OCI-LY1 (cell line): ENCODE measurements around the gene NAP1L3.

ENCODE experiments used
- H2AFZ ChIP-seq: fragments of 200-600 bp; sonication (generic), shearing (Covaris generic); 2 replicates; pipeline ENCODE4 v1.6.0; 2014; ENCODE audit warnings: antibody characterized with exemption, mild to moderate bottlenecking, low read length
- H3F3A ChIP-seq: fragments of 200-600 bp; sonication (generic), shearing (Covaris generic); 2 replicates; pipeline ENCODE4 v1.6.0; 2014; ENCODE audit warnings: mild to moderate bottlenecking, antibody characterized with exemption, low read length, moderate library complexity; ENCODE audit not compliant: insufficient read depth
- H3K27ac ChIP-seq: fragments of 200-600 bp; sonication (generic); 2 replicates; pipeline ENCODE4 v1.5.1; 2014; ENCODE audit warnings: low read length, mixed run types, mild to moderate bottlenecking, low read depth; ENCODE audit not compliant: poor library complexity, severe bottlenecking
- H3K27me3 ChIP-seq: fragments of 200-600 bp; sonication (generic); 2 replicates; pipeline ENCODE4 v1.6.0; 2014; ENCODE audit warnings: antibody characterized with exemption, mild to moderate bottlenecking, low read length, moderate library complexity; ENCODE audit not compliant: insufficient read depth
- H3K36me3 ChIP-seq: fragments of 200-600 bp; sonication (generic); 2 replicates; pipeline ENCODE4 v1.6.1; 2014; ENCODE audit warnings: mild to moderate bottlenecking, antibody characterized with exemption, low read length, moderate library complexity, mixed read lengths; ENCODE audit not compliant: insufficient read depth
- H3K4me1 ChIP-seq: fragments of 200-600 bp; sonication (generic); 2 replicates; pipeline ENCODE4 v1.5.1; 2014; ENCODE audit warnings: mild to moderate bottlenecking, low read length, moderate library complexity; ENCODE audit not compliant: insufficient read depth, severe bottlenecking
- H3K4me2 ChIP-seq: fragments of 200-600 bp; sonication (generic), shearing (Covaris generic); 2 replicates; pipeline ENCODE4 v1.6.1; 2014; ENCODE audit warnings: low read length
- H3K4me3 ChIP-seq: fragments of 200-600 bp; sonication (generic); 2 replicates; pipeline ENCODE4 v1.5.1; 2014; ENCODE audit warnings: low read length, low read depth, mild to moderate bottlenecking, mixed read lengths; ENCODE audit not compliant: poor library complexity, severe bottlenecking
- H3K79me2 ChIP-seq: fragments of 200-600 bp; shearing (Covaris generic); 2 replicates; pipeline ENCODE4 v1.6.1; 2016; ENCODE audit warnings: mixed run types, low read length, mixed read lengths; ENCODE audit not compliant: insufficient read depth
- H3K9ac ChIP-seq: fragments of 200-600 bp; sonication (generic), shearing (Covaris generic); 2 replicates; pipeline ENCODE4 v1.6.1; 2014; ENCODE audit warnings: mild to moderate bottlenecking, low read length, mixed read lengths
- H3K9me2 ChIP-seq: fragments of 200-600 bp; sonication (generic), shearing (Covaris generic); 2 replicates; pipeline ENCODE4 v1.6.1; 2014; ENCODE audit warnings: low read depth, mild to moderate bottlenecking, low read length, mixed read lengths
- H3K9me3 ChIP-seq: fragments of 200-600 bp; shearing (Covaris generic); 2 replicates; pipeline ENCODE4 v1.6.1; 2014; ENCODE audit warnings: low read length, mixed read lengths
- H4K20me1 ChIP-seq: fragments of 200-600 bp; sonication (generic), shearing (Covaris generic); 2 replicates; pipeline ENCODE4 v1.6.0; 2016; ENCODE audit warnings: mild to moderate bottlenecking, low read length; ENCODE audit not compliant: insufficient read depth
- EZH2 ChIP-seq: fragments of 200-600 bp; sonication (generic), shearing (Covaris generic); IDR thresholded peaks from 2 replicates; pipeline ENCODE4 v1.8.0; 2017; ENCODE audit warnings: borderline replicate concordance, mixed run types, mild to moderate bottlenecking, antibody characterized with exemption, low read length, moderate library complexity, mixed read lengths
- TF ChIP-seq, protein P1 (sequence below): fragments of 200-600 bp; sonication (generic), shearing (Covaris generic); IDR thresholded peaks from 2 replicates; pipeline ENCODE4 v1.5.1; 2017; ENCODE audit warnings: mild to moderate bottlenecking, antibody characterized with exemption, low read length, moderate library complexity, mixed read lengths

The NAP1L3 gene, protein sequence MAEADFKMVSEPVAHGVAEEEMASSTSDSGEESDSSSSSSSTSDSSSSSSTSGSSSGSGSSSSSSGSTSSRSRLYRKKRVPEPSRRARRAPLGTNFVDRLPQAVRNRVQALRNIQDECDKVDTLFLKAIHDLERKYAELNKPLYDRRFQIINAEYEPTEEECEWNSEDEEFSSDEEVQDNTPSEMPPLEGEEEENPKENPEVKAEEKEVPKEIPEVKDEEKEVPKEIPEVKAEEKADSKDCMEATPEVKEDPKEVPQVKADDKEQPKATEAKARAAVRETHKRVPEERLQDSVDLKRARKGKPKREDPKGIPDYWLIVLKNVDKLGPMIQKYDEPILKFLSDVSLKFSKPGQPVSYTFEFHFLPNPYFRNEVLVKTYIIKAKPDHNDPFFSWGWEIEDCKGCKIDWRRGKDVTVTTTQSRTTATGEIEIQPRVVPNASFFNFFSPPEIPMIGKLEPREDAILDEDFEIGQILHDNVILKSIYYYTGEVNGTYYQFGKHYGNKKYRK

DNA sequence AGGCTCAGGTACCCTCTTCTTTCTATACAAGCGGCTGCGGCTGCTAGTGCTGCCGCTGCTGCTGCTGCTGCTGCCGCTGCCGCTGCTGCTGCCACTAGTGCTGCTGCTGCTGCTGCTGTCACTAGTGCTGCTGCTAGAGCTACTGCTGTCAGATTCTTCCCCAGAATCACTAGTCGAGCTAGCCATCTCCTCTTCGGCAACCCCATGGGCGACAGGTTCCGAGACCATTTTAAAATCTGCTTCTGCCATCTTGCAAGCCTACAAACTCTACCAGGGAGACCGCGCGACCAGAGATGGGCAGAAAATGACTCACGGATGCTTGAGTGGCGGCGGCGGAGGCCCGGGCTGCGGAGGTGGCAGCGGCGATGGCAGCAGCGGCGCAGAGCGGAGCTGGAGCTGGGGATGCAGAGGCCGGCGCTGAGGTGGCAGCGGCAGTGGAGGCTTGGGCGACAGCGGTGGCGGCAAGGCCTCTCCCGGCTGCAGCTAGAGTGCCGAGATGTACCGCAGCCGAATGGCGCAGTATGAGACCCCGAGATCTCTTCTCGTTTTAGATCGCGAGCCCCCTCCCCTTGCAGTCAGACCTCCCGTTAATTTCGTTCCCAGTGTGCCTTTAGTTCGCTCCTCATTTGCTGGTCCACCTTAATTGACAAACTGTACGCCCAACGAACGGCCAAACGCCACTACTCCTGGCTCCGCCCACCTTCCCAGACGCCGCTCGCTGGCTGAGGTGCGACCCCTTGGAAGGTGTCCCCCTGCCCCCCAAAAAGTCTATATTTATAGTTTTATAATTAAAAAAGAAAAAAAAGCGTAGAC is at the start of gene NAP1L3:
TSS of gene NAP1L3 (minus strand) at position 523 of the 813 bp plus-strand sequence. CDS start at position 249, 274 bp downstream.
- Histone ChIP-seq H3K4me3 (peak within 1 kb of the TSS; percentile 71), H3K9ac (peak within 1 kb of the TSS; percentile 66), H2AFZ (peak within 1 kb of the TSS; percentile 74; the same call in 1 of the 2 replicates), H3F3A (no peaks in the 10 kb centered on the region), H3K27me3 (no peaks in the 10 kb centered on the region), H3K4me1 (peaks cover 24% of the 10 kb centered on the region), H3K9me2 (no peaks in the 10 kb centered on the region), H3K27ac (peak within 1 kb of the TSS; percentile 13), H3K79me2 (no peaks in the 10 kb centered on the region), H3K9me3 (no peaks in the 10 kb centered on the region), H3K4me2 (peak within 1 kb of the TSS; percentile 88), H3K36me3 (no peaks in the 10 kb centered on the region), H4K20me1 (no peaks in the 10 kb centered on the region)
- no peak for TF ChIP-seq EZH2
- TF ChIP-seq, protein P1, sequence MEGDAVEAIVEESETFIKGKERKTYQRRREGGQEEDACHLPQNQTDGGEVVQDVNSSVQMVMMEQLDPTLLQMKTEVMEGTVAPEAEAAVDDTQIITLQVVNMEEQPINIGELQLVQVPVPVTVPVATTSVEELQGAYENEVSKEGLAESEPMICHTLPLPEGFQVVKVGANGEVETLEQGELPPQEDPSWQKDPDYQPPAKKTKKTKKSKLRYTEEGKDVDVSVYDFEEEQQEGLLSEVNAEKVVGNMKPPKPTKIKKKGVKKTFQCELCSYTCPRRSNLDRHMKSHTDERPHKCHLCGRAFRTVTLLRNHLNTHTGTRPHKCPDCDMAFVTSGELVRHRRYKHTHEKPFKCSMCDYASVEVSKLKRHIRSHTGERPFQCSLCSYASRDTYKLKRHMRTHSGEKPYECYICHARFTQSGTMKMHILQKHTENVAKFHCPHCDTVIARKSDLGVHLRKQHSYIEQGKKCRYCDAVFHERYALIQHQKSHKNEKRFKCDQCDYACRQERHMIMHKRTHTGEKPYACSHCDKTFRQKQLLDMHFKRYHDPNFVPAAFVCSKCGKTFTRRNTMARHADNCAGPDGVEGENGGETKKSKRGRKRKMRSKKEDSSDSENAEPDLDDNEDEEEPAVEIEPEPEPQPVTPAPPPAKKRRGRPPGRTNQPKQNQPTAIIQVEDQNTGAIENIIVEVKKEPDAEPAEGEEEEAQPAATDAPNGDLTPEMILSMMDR = no peak

DNA sequence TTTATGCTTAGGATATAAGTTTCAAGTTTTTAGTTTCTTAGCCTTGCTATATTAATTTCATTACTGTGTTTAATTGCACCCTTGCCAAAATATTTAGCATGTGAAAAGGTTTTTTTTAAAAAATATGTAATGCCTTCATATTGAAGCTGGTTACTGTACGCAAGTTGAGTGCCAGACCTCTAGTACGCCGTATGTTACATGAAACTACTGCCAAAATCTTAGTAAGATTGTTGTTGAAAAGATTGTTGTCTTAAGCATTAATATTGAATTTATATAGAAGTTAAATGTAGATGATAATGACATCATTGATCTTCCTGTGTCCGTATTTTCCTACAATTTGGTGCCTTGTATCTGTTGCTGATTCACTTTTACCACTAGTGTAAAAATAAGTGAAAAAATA is 37.7 kb upstream of the NAP1L3 start:
- H3K4me3 ChIP-seq = no peak overlapping the region
- H4K20me1 ChIP-seq = no peaks in the 10 kb centered on the region
- no peaks in the 10 kb centered on the region for H3K36me3 ChIP-seq
- no peak overlapping the region for H2AFZ ChIP-seq
- no peaks in the 10 kb centered on the region for H3K9me3 ChIP-seq
- no peaks in the 10 kb centered on the region for H3K27me3 ChIP-seq
- TF ChIP-seq EZH2 = no peak
- TF ChIP-seq, protein P1 = no peak
- H3F3A ChIP-seq = no peaks in the 10 kb centered on the region
- no peaks in the 10 kb centered on the region for H3K9me2 ChIP-seq
- H3K9ac ChIP-seq = no peak overlapping the region
- no peaks in the 10 kb centered on the region for H3K4me1 ChIP-seq
- no peak overlapping the region for H3K4me2 ChIP-seq
- H3K27ac ChIP-seq = no peak overlapping the region
- H3K79me2 ChIP-seq = no peaks in the 10 kb centered on the region

DNA sequence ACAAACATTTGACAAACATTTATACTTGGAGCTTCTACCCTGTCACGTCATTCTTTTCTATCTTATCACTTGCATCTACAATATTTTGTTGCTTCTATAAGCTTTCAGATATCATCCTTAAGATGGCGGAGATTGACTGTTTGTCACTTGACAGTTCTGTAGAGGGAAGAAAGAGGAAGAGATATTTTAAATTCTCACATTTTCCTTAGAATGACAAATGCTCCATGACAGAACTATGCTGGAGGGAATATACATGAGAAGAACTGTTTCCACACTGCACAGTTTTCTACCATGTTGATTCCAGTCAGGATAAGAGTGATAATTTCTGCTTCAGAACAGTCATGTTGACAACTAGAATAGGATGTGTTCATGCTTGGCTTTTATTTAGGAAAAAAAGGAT is 30.3 kb upstream of the NAP1L3 start:
- Histone ChIP-seq H3K4me2 (no peak overlapping the region), H3K27me3 (no peaks in the 10 kb centered on the region), H3K79me2 (no peaks in the 10 kb centered on the region), H4K20me1 (no peaks in the 10 kb centered on the region), H3K4me1 (no peaks in the 10 kb centered on the region), H2AFZ (no peak overlapping the region), H3K27ac (no peak overlapping the region), H3K36me3 (no peaks in the 10 kb centered on the region), H3F3A (no peaks in the 10 kb centered on the region), H3K9me3 (no peaks in the 10 kb centered on the region), H3K4me3 (no peak overlapping the region), H3K9me2 (no peaks in the 10 kb centered on the region), H3K9ac (no peak overlapping the region)
- TF ChIP-seq EZH2 = no peak
- TF ChIP-seq, protein P1 = no peak
